ENCODE measurements around the gene TTC7B.

The TTC7B gene

GRCh38 chr14:90545382-90545781 lies 270.8 kb downstream of the TTC7B start:
- TF ChIP-seq, protein P1, sequence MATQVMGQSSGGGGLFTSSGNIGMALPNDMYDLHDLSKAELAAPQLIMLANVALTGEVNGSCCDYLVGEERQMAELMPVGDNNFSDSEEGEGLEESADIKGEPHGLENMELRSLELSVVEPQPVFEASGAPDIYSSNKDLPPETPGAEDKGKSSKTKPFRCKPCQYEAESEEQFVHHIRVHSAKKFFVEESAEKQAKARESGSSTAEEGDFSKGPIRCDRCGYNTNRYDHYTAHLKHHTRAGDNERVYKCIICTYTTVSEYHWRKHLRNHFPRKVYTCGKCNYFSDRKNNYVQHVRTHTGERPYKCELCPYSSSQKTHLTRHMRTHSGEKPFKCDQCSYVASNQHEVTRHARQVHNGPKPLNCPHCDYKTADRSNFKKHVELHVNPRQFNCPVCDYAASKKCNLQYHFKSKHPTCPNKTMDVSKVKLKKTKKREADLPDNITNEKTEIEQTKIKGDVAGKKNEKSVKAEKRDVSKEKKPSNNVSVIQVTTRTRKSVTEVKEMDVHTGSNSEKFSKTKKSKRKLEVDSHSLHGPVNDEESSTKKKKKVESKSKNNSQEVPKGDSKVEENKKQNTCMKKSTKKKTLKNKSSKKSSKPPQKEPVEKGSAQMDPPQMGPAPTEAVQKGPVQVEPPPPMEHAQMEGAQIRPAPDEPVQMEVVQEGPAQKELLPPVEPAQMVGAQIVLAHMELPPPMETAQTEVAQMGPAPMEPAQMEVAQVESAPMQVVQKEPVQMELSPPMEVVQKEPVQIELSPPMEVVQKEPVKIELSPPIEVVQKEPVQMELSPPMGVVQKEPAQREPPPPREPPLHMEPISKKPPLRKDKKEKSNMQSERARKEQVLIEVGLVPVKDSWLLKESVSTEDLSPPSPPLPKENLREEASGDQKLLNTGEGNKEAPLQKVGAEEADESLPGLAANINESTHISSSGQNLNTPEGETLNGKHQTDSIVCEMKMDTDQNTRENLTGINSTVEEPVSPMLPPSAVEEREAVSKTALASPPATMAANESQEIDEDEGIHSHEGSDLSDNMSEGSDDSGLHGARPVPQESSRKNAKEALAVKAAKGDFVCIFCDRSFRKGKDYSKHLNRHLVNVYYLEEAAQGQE (IDR thresholded peaks at IDR 0.05; ENCODE audit: low read depth): no peak
- TF ChIP-seq FOXM1 (IDR thresholded peaks at IDR 0.05; ENCODE audit: borderline replicate concordance, low read depth) (no peak), RAD21 (IDR thresholded peaks at IDR 0.05; ENCODE audit: low read depth) (no peak), TEAD4 (IDR thresholded peaks at IDR 0.05) (no peak), ZBTB7A (IDR thresholded peaks at IDR 0.05; ENCODE audit: low read depth) (no peak), EGR1 (IDR thresholded peaks at IDR 0.05) (no peak), EP300 (IDR thresholded peaks at IDR 0.05; ENCODE audit: borderline replicate concordance) (no peak), TCF12 (IDR thresholded peaks at IDR 0.05; ENCODE audit: low read depth) (no peak), TAF1 (IDR thresholded peaks at IDR 0.05; ENCODE audit: low read depth) (no peak), CEBPB (IDR thresholded peaks at IDR 0.05) (no peak), NFIC (IDR thresholded peaks at IDR 0.05) (no peak), YY1 (IDR thresholded peaks at IDR 0.05; ENCODE audit: low read depth) (no peak), CREB1 (IDR thresholded peaks at IDR 0.05; ENCODE audit: low read depth) (no peak)
- TF ChIP-seq, protein P2, sequence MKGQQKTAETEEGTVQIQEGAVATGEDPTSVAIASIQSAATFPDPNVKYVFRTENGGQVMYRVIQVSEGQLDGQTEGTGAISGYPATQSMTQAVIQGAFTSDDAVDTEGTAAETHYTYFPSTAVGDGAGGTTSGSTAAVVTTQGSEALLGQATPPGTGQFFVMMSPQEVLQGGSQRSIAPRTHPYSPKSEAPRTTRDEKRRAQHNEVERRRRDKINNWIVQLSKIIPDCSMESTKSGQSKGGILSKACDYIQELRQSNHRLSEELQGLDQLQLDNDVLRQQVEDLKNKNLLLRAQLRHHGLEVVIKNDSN (IDR thresholded peaks at IDR 0.05): no peak
- TF ChIP-seq, protein P3, sequence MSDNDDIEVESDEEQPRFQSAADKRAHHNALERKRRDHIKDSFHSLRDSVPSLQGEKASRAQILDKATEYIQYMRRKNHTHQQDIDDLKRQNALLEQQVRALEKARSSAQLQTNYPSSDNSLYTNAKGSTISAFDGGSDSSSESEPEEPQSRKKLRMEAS (IDR thresholded peaks at IDR 0.05): no peak

DNA sequence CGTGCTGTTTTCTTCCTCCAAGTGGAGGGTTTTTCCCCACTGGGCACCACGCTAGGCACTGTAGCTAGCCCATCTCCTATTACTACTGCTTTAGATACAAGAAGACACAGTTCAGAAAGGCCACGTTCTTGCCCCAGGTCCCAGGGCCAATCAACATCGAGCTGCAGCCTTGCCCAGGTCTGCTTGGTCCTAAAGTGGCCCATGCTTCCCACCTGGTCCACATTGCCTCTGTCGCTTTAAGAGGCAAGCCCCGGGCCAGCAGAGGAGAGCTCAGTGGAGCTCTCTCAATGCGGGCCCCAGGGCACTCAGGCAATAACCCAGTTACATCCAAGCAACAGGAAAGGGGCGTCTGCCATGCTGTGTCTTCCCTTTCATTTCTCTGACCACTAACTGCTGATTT lies 271.3 kb downstream of the TTC7B start:
- TF ChIP-seq TEAD4 (IDR thresholded peaks at IDR 0.05) (no peak), EP300 (IDR thresholded peaks at IDR 0.05; ENCODE audit: borderline replicate concordance) (no peak), NFIC (IDR thresholded peaks at IDR 0.05) (no peak), FOXM1 (IDR thresholded peaks at IDR 0.05; ENCODE audit: borderline replicate concordance, low read depth) (no peak), EGR1 (IDR thresholded peaks at IDR 0.05) (no peak), TAF1 (IDR thresholded peaks at IDR 0.05; ENCODE audit: low read depth) (no peak), ZBTB7A (IDR thresholded peaks at IDR 0.05; ENCODE audit: low read depth) (no peak), TCF12 (IDR thresholded peaks at IDR 0.05; ENCODE audit: low read depth) (no peak), CEBPB (IDR thresholded peaks at IDR 0.05) (no peak), RAD21 (IDR thresholded peaks at IDR 0.05; ENCODE audit: low read depth) (no peak)
- TF ChIP-seq, protein P2 (IDR thresholded peaks at IDR 0.05): no peak
- TF ChIP-seq, protein P1 (IDR thresholded peaks at IDR 0.05; ENCODE audit: low read depth): no peak

- TF ChIP-seq TEAD4 (IDR thresholded peaks at IDR 0.05) (no peak), YY1 (IDR thresholded peaks at IDR 0.05; ENCODE audit: low read depth) (no peak), CREB1 (IDR thresholded peaks at IDR 0.05; ENCODE audit: low read depth) (no peak), TCF12 (IDR thresholded peaks at IDR 0.05; ENCODE audit: low read depth) (no peak), RAD21 (IDR thresholded peaks at IDR 0.05; ENCODE audit: low read depth) (no peak), CEBPB (IDR thresholded peaks at IDR 0.05) (no peak), EP300 (IDR thresholded peaks at IDR 0.05; ENCODE audit: borderline replicate concordance) (no peak), FOXM1 (IDR thresholded peaks at IDR 0.05; ENCODE audit: borderline replicate concordance, low read depth) (no peak), ZBTB7A (IDR thresholded peaks at IDR 0.05; ENCODE audit: low read depth) (no peak), NFIC (IDR thresholded peaks at IDR 0.05) (no peak)
- TF ChIP-seq, protein P3 (IDR thresholded peaks at IDR 0.05): no peak
- TF ChIP-seq, protein P2 (IDR thresholded peaks at IDR 0.05): no peak
- TF ChIP-seq, protein P1 (IDR thresholded peaks at IDR 0.05; ENCODE audit: low read depth): no peak
Measured at GRCh38 chr14:90544566-90544965, 271.7 kb downstream of the TTC7B start.

DNA sequence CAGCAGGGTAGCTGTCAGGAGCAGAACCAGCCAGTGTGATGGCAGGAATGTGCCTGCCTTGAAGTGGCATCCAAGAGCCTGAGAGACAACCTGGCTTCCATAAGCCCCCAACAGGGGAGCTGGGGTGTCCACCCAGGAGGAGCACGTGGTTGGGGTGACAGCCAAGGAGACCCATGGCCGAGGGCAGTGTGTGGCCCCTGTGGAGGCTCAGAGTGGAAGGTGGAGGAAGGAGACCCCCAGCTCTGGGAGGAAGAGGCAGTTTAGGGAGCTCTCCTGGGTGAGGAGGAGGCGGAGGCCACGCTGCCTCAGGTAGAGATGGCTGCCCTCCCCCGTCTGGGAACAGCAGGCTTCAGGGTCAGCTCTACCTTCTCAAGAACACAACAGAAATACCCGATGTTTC lies 272.4 kb downstream of the TTC7B start:
- TF ChIP-seq FOXM1 (IDR thresholded peaks at IDR 0.05; ENCODE audit: borderline replicate concordance, low read depth) (no peak), EP300 (IDR thresholded peaks at IDR 0.05; ENCODE audit: borderline replicate concordance) (no peak), TCF12 (IDR thresholded peaks at IDR 0.05; ENCODE audit: low read depth) (no peak), NFIC (IDR thresholded peaks at IDR 0.05) (no peak), CREB1 (IDR thresholded peaks at IDR 0.05; ENCODE audit: low read depth) (no peak)
- TF ChIP-seq, protein P3 (IDR thresholded peaks at IDR 0.05): no peak
